Upper lobe of left lung (tissue), 4 donors: Measurements from ENCODE around the gene DNAAF8.

Source experiments
- POLR2A ChIP-seq, 4 donors: fragments of 450-650 bp; IDR thresholded peaks; one replicate each; pipeline ENCODE4 v1.5.1; 2016 to 2017; ENCODE audit warnings: antibody characterized with exemption in 4 of 4, mild to moderate bottlenecking in 2 of 4
- TF ChIP-seq, protein P1 (sequence below), 6 experiments: fragments of 450-650 bp in 4 of 6; fragments of 200-600 bp in 2 of 6; sonication (generic) in 2 of 6; IDR thresholded peaks; one replicate each; pipeline ENCODE4 v1.5.1; 2016 to 2019; ENCODE audit warnings: antibody characterized with exemption in 6 of 6

DNA sequence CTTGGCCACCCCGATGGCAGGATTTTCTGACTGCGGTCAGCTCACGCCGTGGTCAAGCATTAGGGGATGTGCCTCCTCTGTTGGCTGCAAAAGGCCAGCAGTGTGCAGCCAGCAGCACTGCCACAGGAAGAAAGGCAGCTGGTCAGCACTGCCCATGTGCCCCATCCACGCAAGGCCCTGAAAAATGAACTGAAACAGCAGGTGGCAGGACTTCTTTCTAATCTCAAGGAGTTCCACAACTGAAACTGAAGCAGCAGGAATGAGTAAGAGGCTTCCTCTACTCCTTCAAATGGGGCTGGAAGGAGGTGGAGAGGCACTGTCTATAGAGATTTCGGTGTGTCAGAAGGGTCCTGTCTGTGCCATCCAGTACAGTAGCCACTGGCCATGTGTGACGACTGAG is 29.5 kb downstream of the DNAAF8 start:
- TF ChIP-seq, protein P1, sequence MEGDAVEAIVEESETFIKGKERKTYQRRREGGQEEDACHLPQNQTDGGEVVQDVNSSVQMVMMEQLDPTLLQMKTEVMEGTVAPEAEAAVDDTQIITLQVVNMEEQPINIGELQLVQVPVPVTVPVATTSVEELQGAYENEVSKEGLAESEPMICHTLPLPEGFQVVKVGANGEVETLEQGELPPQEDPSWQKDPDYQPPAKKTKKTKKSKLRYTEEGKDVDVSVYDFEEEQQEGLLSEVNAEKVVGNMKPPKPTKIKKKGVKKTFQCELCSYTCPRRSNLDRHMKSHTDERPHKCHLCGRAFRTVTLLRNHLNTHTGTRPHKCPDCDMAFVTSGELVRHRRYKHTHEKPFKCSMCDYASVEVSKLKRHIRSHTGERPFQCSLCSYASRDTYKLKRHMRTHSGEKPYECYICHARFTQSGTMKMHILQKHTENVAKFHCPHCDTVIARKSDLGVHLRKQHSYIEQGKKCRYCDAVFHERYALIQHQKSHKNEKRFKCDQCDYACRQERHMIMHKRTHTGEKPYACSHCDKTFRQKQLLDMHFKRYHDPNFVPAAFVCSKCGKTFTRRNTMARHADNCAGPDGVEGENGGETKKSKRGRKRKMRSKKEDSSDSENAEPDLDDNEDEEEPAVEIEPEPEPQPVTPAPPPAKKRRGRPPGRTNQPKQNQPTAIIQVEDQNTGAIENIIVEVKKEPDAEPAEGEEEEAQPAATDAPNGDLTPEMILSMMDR (IDR thresholded peaks at IDR 0.05): no peak
- TF ChIP-seq POLR2A (IDR thresholded peaks at IDR 0.05): no peak
